Body of pancreas (tissue), 4 donors: ENCODE measurements around the gene GIPC2. TPM values are rescaled to one million over a fixed set of nuclear protein-coding genes. Genes with fewer than 3 reads are reported as not detected.

Source experiments
- ATAC-seq: fragments of 150-250 bp; one replicate; pipeline ENCODE4 v1.9.1; 2016
- DNase-seq, 4 donors: peaks; one replicate each; pipeline ENCODE4 v3.0.0-alpha.2; 2019
- H3K27ac ChIP-seq, 4 donors: fragments of 200-600 bp; sonication (generic); 1 replicate in 3 of 4; 2 replicates in 1 of 4; pipeline versions ENCODE4 v1.5.1 to v1.6.1; 2016 to 2019; ENCODE audit warnings: mild to moderate bottlenecking in 1 of 4, mixed read lengths in 1 of 4, moderate library complexity in 1 of 4
- H3K27me3 ChIP-seq, 2 donors: fragments of 200-600 bp; sonication (generic); one replicate each; pipeline ENCODE4 v1.6.0; 2016; ENCODE audit warnings: mild to moderate bottlenecking in 1 of 2
- H3K36me3 ChIP-seq, 2 donors: fragments of 200-600 bp; sonication (generic); replicated peaks in 1 of 2; 2 replicates each; pipeline ENCODE4 v1.5.1; 2016; ENCODE audit warnings: low read depth in 2 of 2; ENCODE audit not compliant: insufficient read depth in 1 of 2
- H3K4me1 ChIP-seq: fragments of 200-600 bp; sonication (generic); one replicate; pipeline ENCODE4 v1.6.0; 2016
- H3K4me3 ChIP-seq, 2 donors: fragments of 200-600 bp; sonication (generic); 1 replicate in 1 of 2; 2 replicates in 1 of 2; pipeline ENCODE4 v1.5.1; 2016 to 2019
- H3K9me3 ChIP-seq, 3 donors: fragments of 200-600 bp; sonication (generic); 1 replicate in 2 of 3; 2 replicates in 1 of 3; pipeline ENCODE4 v1.5.1; 2016
- CTCF ChIP-seq, 7 experiments: fragments of 450-650 bp in 4 of 7; fragments of 200-600 bp in 3 of 7; sonication (generic) in 3 of 7; IDR thresholded peaks; one replicate each; pipeline ENCODE4 v1.5.1; 2016 to 2019; ENCODE audit warnings: antibody characterized with exemption in 7 of 7
- POLR2A ChIP-seq, 3 donors: fragments of 450-650 bp; IDR thresholded peaks; one replicate each; pipeline ENCODE4 v1.6.1; 2016; ENCODE audit warnings: antibody characterized with exemption in 3 of 3, mild to moderate bottlenecking in 2 of 3
- WGBS, 2 donors: methylation state at CpG; one replicate each; pipeline ENCODE4 v1.1.5; 2017; 5-methylcytosine and 5-hydroxymethylcytosine counted together
- intact Hi-C: fragments of 100-400 bp; cut with DNase I; formaldehyde crosslinking; loops from one replicate; pipeline ENCODE4 v1.15.1; 2023
- total RNA-seq, 2 donors: library from RNA; depleted of rRNA; stranded (reverse); fragments of >200 nt; gene quantifications; one replicate each; pipeline ENCODE4 v1.1.0, GENCODE V29; 2016

Gene GIPC2
- total RNA-seq, 2 donors from 2014 or later, result 19.2 to 20.1 TPM

- no peaks in the 10 kb centered on the region for H3K36me3 ChIP-seq
- no peak overlapping the region for H3K4me3 ChIP-seq
- WGBS, 2 donors, result 48 to 50% methylated on average over 1 of the region's 1 CpG
- TF ChIP-seq CTCF (IDR thresholded peaks at IDR 0.05), result no peak
- no peak for TF ChIP-seq POLR2A (IDR thresholded peaks at IDR 0.05)
- no peak for ATAC-seq
- no peaks in the 10 kb centered on the region for H3K9me3 ChIP-seq
- peaks cover 30% of the 10 kb centered on the region for H3K4me1 ChIP-seq
- no peak for DNase-seq
- H3K27me3 ChIP-seq, result no peaks in the 10 kb centered on the region
- no peak overlapping the region for H3K27ac ChIP-seq
- intact Hi-C loops, result no loop called here
These were observed 26.4 kb downstream of the GIPC2 start for GRCh38 chr1:78072216-78072615.

GRCh38 chr1:78073441-78073840 lies 27.7 kb downstream of the GIPC2 start:
- 65 to 85% methylated on average over 1 of the region's 1 CpG for WGBS, 2 donors
- ATAC-seq (no peak), DNase-seq (no peak)
- Histone ChIP-seq H3K27me3 (no peaks in the 10 kb centered on the region), H3K4me1 (peaks cover 30% of the 10 kb centered on the region), H3K27ac (no peak overlapping the region), H3K9me3 (no peaks in the 10 kb centered on the region), H3K4me3 (no peak overlapping the region), H3K36me3 (no peaks in the 10 kb centered on the region)
- intact Hi-C loops, result no loop called here
- TF ChIP-seq CTCF (IDR thresholded peaks at IDR 0.05) (no peak), POLR2A (IDR thresholded peaks at IDR 0.05) (no peak)

GRCh38 chr1:78075621-78076020 lies 29.9 kb downstream of the GIPC2 start:
- no peak for ATAC-seq
- intact Hi-C loops, result no loop called here
- DNase-seq, result no peak
- H3K36me3 ChIP-seq, result no peaks in the 10 kb centered on the region
- H3K27ac ChIP-seq, result no peak overlapping the region
- TF ChIP-seq POLR2A (IDR thresholded peaks at IDR 0.05) (no peak), CTCF (IDR thresholded peaks at IDR 0.05) (no peak)
- H3K4me3 ChIP-seq, result no peak overlapping the region
- no peaks in the 10 kb centered on the region for H3K9me3 ChIP-seq
- H3K4me1 ChIP-seq, result peaks cover 22% of the 10 kb centered on the region
- H3K27me3 ChIP-seq, result no peaks in the 10 kb centered on the region
- WGBS, 2 donors, result 92 to 93% methylated on average over 3 of the region's 3 CpGs

GRCh38 chr1:78078358-78078757 lies 32.6 kb downstream of the GIPC2 start:
- WGBS, 2 donors, result 22 to 25% methylated on average over 3 of the region's 3 CpGs
- H3K27me3 ChIP-seq, result no peaks in the 10 kb centered on the region

More at GRCh38 chr1:78078358-78078757, 32.6 kb downstream of the GIPC2 start:
- intact Hi-C loops, result no loop called here
- Histone ChIP-seq H3K4me3 (no peak overlapping the region), H3K27ac (no peak overlapping the region), H3K36me3 (no peaks in the 10 kb centered on the region), H3K9me3 (no peaks in the 10 kb centered on the region), H3K4me1 (peaks cover 21% of the 10 kb centered on the region)
- TF ChIP-seq POLR2A (IDR thresholded peaks at IDR 0.05) (no peak), CTCF (IDR thresholded peaks at IDR 0.05) (no peak)
- ATAC-seq (no peak), DNase-seq (no peak)
